ENCODE data around the gene ARL6IP1. TPM values are rescaled to one million over a fixed set of nuclear protein-coding genes. Genes with fewer than 3 reads are reported as not detected.

ARL6IP1 gene
- total RNA-seq, 1 experiment from 2014 or later: 343 TPM

GRCh38 chr16:18842565-18842964 is 41.2 kb upstream of the ARL6IP1 start:
- H3K36me3 ChIP-seq (ENCODE audit: control insufficient read depth, insufficient read depth, low read length): peaks cover 57% of the 10 kb centered on the region
- in situ Hi-C loops (cut with HindIII; ENCODE audit: low pct_unique_long_range_greater_than_20kb, low sequenced_read_pairs): no loop called here
- no peak overlapping the region for H3K4me3 ChIP-seq (ENCODE audit: low read depth in 2 of 2, low read length in 2 of 2)
- H3K4me1 ChIP-seq (ENCODE audit: control insufficient read depth, insufficient read depth, low read length): no peaks in the 10 kb centered on the region
- no peak overlapping the region for H3K27ac ChIP-seq (ENCODE audit: low read length)
- TF ChIP-seq POLR2AphosphoS5 (IDR thresholded peaks at IDR 0.05; ENCODE audit: low read depth, low read length): no peak
- TF ChIP-seq CTCF (IDR thresholded peaks at IDR 0.05): no peak
- no peak for TF ChIP-seq SIN3A (IDR thresholded peaks at IDR 0.05; ENCODE audit: borderline replicate concordance, insufficient read depth, low read depth, low read length)
- TF ChIP-seq REST (IDR thresholded peaks at IDR 0.05; ENCODE audit: insufficient read depth in 1 of 2, low read depth in 2 of 2, low read length in 1 of 2): no peak
- TF ChIP-seq TCF7L2 (IDR thresholded peaks at IDR 0.05; ENCODE audit: low read depth, low read length): no peak
- no peak for DNase-seq (ENCODE audit: low read depth, low spot score)
- intact Hi-C loops (cut with micrococcal nuclease; ENCODE audit: unreplicated experiment): no loop called here
- H3K27me3 ChIP-seq (ENCODE audit: control insufficient read depth, insufficient read depth, low read length): no peaks in the 10 kb centered on the region
- no peak for ATAC-seq
- ChIA-PET CTCF (no interaction called here), POLR2A (no interaction called here)
- BruUV-seq (replicated peaks): no TSS peak
- no peaks in the 10 kb centered on the region for H3K9me3 ChIP-seq (ENCODE audit: control insufficient read depth, insufficient read depth, low read depth, low read length)

- POLR2A ChIA-PET: no interaction called here
- in situ Hi-C loops (cut with HindIII; ENCODE audit: low pct_unique_long_range_greater_than_20kb, low sequenced_read_pairs) (no loop called here), intact Hi-C loops (cut with micrococcal nuclease; ENCODE audit: unreplicated experiment) (no loop called here)
- ATAC-seq: no peak
- no TSS peak for BruUV-seq (replicated peaks)
- CTCF ChIA-PET: no interaction called here
- no peak for DNase-seq (ENCODE audit: low read depth, low spot score)
- no peak for TF ChIP-seq SIN3A (IDR thresholded peaks at IDR 0.05; ENCODE audit: borderline replicate concordance, insufficient read depth, low read depth, low read length)
- TF ChIP-seq CTCF (IDR thresholded peaks at IDR 0.05): no peak
- no peak for TF ChIP-seq TCF7L2 (IDR thresholded peaks at IDR 0.05; ENCODE audit: low read depth, low read length)
- TF ChIP-seq REST (IDR thresholded peaks at IDR 0.05; ENCODE audit: insufficient read depth in 1 of 2, low read depth in 2 of 2, low read length in 1 of 2): no peak
- no peak for TF ChIP-seq POLR2AphosphoS5 (IDR thresholded peaks at IDR 0.05; ENCODE audit: low read depth, low read length)
- H3K27me3 ChIP-seq (ENCODE audit: control insufficient read depth, insufficient read depth, low read length): no peaks in the 10 kb centered on the region
- H3K9me3 ChIP-seq (ENCODE audit: control insufficient read depth, insufficient read depth, low read depth, low read length): no peaks in the 10 kb centered on the region
- H3K4me1 ChIP-seq (ENCODE audit: control insufficient read depth, insufficient read depth, low read length): no peaks in the 10 kb centered on the region
- no peak overlapping the region for H3K4me3 ChIP-seq (ENCODE audit: low read depth in 2 of 2, low read length in 2 of 2)
- H3K27ac ChIP-seq (ENCODE audit: low read length): no peak overlapping the region
- peaks cover 58% of the 10 kb centered on the region for H3K36me3 ChIP-seq (ENCODE audit: control insufficient read depth, insufficient read depth, low read length)
Observed at GRCh38 chr16:18841833-18842525, 40.6 kb upstream of the ARL6IP1 start.

Data from Panc1 (cell line).